Stimulated activated CD8-positive, alpha-beta memory T cell treated with anti-CD3 and anti-CD28 coated beads, Interleukin-15, amount 100 ng/mL, for 4 hours (primary cell): ENCODE data around the gene NAT8L.

Experiments used
- DNase-seq, 2 donors: peaks; one replicate each; pipeline ENCODE4 v3.0.0-alpha.2; 2020; ENCODE audit warnings: low read depth in 2 of 2

NAT8L gene

DNA sequence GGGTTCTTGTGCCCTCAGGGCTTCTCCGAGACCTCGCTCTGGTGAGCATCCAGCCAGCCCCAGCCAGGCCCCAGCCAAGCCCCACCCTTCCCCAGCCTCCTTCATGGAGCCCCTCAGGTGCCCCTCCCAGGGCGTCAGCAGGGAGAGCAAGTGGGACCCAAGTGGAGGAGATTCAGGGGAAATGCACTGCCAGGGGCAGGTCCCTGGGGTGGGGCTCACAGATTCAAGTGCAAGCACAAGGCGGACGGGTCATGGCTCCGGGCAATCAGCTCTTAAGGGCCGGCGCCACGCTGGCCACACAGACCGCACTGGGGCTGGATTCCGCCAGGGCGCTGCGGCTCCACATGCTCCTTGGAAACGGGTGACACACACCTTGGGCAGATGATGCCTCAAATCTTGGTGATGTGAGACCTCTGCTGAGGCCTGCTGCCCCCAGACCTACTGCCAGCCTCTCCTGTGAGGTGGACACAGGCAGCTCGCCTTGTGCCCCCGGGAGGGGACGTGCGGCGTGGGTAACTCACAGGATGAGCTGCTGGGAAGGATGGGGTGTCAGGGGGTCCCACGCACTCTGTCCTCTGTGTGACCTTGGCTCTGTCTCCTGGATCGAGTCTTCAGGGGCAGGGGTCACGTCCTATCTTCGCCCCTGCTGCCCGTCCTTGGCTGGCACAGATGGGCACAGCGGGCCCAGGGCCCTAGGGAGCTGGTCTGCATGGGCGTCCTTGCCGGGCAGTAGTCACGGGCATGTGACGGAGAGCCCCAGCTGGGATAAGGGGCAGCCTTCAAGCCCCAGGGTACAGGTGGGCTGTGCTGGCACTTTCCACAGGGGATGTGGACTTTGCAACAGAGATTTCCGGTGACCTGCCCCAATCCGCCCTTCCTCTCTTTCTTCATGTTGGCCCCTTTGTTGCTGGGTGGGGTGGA is 17.1 kb downstream of the NAT8L start:
- no peak for DNase-seq

DNA sequence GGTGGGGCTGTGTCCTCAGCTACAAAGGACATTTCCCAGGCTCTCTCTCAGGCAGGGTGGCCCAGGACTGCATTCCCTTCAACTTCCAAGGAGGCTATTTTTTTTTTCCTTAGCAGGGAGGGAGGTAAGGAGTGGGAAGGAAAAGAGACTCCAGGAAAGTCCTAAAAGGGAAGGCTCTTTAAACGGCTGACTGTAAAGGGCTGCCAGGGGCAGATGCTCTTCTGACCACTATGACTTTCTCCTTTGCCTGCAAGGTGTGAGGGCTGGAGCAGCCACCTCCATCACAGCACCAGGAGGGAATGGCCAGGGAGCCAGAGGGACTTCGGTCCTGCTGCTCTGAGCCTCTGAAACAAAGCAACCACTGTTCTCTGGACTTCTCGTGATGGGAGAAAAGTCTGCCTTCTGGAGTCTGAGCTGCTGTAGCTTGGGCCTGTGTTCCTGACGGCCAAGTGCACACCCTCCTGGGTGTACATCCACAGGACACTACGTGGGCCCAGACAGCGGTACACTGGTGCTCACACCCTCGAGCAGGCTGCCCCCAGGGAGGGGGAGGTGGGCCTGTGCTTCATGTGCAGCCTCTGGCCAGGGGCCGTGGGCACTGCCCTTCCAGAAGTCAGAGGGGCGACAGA is 17.9 kb downstream of the NAT8L start:
- no peak for DNase-seq

DNA sequence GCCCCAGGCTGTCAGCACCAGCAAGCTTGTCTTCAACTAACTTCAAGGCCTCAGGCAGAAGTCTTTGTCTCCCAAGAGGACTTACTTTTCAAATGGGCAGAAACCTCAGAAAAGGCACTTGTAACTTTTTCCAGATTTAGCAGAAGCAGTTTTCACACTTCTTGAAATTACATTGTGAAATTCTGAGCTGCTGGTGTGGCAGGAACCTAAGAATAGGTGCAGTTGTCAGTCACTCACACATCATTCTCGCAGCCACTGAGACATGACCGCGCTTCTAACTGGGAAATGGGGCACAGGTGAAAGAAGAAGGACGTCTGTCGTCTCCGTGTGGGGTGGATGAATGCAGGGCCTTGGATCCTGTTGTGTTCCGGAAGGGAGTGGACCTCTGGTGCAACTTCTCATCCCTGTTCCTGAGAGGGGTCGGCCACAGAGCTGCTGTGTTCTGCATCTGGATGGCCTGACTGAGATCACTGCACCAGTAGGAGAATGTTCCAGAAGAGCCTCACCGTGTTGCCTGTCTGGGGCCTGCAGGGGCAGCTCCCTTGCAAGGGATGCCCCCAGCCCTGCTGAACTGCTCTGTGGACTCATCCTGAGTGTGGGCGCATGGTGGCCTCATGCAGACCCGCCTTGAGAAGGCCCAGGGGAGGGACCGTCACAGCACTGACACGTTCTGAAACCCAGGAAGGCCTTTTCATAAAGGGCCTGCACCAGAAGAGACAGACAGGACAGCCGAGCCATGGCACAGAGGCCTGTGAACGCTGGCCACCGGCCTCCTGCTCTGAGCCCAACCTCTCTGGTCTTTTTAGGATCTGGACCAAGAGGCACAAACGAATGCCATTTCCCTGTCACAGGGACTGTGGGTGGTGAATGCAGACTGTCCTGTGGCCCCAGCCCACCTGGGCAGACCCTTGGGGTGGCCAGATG is 18.7 kb downstream of the NAT8L start:
- no peak for DNase-seq

DNA sequence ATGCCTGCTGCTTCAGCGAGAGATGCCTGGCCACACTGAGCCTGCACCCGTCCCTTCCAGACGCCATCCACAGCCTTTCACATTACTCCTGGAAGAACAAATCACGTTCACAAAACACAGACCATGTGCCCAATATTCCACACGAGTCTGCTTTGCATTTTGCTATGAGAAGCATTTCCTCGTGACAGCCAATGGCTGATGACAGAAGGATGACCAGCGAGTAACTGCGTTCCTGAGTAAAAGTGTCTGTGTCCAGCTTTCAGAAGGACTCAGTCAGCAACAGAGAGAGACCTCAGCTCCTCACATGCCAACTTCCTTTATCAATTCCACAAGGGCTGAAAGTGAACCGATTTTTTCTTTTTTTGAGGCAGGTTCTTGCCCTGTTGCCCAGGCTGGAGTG is 19.5 kb downstream of the NAT8L start:
- DNase-seq = no peak

DNA sequence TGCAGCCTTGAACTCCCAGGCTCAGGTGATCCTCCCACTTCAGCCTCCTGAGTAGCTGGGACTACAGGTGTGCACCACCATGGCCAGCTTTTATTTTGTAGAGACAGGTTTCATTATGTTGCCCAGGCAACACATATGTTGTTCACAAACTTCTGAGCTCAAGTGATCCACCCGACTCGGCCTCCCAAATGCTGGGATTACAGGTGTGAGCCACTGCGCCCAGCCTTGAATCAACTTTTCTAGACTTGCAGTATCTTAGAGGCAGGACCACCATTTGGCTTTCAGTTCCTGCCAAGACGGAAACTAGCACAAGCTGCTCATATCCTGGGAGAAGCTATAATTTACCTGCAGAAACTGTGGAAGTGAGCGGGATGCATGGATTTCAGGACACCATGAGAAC is 19.9 kb downstream of the NAT8L start:
- DNase-seq = no peak

DNA sequence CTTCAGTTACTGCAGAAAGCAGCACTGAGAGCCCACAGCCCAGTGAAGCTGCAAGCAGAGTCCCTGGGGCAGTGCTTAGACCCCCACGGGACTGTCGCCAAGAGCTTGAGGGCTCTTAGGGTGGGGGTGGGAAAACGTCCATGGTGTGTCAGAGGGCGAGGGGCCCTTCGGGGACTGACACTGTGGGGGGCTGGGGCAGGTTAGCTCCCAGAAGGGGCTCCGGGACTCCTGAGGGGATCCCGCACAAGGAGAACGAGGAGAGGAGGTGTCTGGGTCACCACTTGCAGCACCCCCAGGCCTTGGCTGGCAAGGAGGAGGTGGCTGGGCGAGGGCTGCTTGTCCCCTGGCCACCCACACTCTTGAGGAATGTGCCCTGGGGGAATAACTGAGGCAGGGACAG is 20.8 kb downstream of the NAT8L start:
- no peak for DNase-seq

DNA sequence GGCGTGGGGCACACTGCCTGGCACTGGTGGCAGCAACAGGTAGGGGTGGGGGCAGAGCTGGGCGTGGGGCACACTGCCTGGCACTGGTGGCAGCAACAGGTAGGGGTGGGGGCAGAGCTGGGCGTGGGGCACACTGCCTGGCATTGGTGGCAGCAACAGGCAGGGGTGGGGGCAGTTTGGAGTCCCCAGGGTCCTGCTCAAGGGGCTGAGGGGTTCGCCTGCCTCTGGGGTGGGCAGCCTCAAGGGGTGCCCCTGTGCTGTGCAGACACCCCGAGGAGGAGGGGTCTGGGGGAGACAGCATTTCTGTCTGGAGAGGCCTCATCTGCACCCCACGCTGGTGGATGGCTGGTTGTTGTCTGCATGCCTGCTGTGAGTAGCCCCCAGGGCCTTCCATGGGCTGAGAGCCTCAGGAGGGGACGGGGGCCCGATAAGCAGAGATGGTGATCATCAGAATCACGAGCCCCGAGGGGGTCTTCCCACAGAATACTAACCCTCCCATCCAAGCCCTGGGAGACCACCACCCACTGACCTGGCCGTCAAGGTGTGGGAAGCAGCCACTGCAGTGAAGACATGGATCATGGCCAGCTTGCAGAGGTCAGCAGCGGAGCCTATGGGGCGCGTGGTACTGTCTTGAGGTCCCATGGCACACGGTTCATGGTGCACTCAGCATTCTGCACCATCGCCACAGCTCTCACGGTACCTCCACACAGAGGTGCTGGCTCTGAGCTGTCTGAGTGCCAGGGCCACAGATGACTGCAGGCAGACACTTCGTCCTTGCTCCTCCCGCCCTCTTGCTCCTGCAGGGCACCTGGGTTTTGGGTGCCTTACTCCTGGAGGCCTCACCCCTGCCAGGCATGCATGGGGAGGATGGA is 21.5 kb downstream of the NAT8L start:
- DNase-seq = no peak

DNA sequence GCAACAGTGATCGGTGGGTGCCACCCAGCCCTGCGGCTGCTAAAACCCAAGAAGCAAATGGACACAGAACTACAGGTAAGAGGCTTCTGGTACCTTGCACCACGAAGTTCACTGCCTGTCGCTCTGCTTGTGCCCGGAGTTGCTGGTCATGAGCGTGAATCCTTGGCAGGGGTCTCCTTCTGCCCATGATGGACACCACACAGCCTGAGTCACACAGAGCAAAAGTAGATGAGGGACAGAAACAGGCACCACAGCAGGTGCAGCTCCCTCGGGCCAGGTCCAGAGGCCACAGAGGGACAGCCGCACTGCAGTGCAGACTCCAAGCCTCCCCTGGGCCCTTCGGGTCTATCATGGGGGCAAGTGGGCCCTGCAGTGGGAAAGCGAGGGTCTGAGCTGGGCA is 22.4 kb downstream of the NAT8L start:
- no peak for DNase-seq

DNA sequence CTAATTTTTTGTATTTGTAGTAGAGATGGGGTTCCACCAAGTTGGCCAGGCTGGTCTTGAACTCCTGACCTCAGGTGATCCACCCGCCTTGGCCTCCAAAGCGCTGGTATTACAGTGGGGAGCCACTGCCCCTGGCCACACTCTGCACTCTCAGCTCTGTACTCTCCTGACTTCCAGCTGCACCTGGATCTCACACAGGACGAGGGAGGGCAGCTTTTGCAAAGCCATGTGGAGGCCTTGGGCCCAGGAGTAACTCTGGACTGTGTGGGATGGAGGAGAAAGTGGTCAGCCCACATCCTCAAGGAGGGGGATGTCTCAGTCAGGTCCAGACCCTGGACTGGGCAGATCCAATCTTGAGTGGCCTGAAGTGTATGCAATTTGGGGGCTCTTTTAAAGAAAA is 23.0 kb downstream of the NAT8L start:
- no peak for DNase-seq

DNA sequence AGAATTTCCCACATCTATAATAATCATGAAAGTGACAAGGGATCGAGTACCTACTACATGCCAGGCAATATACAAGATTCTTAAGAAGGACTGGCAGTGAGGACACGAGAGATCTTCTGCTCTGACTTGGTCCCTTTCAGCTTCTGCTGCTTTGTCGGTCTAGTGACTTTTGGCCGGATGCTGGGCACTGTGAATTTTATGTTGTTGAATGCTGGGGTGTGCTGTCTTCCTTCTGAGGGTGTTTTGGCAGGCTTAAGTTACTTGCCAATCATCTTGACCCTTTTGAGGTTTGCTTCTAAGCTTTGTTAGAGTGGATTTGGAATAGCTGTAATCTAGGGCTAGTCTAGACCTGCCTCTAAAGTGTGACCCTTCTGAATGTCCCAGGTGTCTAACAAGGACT is 23.5 kb downstream of the NAT8L start:
- DNase-seq = no peak

DNA sequence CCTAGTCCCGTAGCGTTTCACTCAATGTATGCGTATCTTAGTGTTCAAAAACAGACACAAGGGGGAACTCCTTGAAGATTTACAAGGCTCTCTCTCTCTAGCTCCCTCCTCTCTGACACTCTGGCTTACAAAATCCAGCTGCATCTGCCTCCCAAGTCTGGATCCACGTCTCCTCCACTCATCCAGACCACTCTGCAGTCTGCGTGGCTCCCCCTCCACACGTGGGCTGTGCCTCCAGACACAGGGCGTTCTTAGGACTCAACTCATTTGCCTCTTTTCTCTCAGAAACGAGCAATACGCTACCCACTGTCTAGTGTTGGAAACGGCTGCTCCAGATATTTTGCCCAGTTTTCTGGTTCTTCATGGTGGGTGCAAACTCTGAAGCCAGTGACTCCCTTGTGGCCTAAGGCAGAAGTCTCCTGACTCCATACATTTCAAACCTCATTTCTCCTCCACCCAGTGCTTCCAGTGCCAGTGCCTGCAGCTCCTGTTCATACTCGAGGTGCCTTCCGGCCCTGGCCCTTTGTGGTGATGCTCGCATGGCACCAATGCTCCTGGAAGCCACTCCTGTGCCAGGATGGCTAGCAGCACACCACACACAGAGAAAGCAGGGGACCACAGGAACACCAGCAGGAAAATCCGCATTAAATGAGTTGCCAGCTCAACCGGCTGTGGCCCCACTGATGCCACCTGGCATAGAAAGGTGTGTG is 24.1 kb downstream of the NAT8L start:
- no peak for DNase-seq

DNA sequence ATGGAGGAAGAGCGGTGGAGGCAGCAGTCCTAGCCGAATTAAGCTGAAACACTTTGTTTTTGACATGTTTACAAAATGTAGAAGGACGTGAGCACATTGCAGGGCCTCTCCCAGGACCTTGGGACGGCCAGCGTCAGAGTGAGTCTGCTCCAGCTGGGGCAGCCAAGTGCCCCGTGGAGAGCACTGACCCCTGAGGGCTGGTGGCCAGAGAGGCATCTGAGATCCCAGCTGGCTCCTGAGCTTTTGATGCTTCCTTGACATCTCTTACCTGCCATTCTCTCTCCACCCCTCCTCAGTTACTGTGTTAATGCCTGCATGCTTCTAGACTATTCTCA is 24.7 kb downstream of the NAT8L start:
- DNase-seq = no peak

DNA sequence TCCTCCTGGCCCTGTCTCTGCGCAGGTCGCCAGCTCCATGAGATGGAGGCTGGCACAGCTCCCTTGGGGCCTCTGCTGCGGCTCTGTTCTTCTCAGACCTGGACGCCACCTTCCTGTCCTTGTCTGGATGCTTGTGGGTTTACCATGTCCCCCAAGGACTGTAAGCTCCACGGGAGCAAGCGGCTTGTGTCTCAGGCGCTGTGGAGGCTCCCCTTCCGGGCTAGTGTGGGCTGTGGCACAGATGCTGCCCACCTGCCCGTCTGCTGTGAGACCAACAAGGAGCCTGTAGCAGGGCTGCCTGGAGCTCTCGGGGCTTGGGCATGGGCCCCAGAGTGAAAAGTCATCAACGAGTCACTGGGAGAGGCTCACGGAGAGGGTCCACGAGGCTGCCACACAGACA is 25.2 kb downstream of the NAT8L start:
- no peak for DNase-seq

DNA sequence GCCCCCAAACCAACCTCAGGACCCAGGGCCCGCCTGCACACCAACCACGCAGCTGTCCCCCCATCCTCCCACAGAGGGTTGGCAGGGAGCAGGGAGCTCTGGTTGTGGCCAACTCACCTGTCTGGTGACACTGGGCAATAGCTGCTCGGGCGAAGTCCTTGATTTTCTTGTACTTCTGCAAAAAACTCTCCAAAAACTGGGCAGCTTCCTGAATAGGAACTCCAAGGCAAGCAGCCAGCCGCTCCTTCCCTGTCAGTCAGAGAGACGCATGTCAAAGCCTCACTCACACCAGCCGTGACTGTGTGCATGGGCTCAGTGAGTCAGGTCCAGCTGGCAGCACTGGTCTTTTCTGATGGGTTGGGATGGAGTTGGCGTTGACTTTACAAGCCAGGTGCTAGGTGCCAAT is 26.4 kb downstream of the NAT8L start:
- DNase-seq = no peak

DNA sequence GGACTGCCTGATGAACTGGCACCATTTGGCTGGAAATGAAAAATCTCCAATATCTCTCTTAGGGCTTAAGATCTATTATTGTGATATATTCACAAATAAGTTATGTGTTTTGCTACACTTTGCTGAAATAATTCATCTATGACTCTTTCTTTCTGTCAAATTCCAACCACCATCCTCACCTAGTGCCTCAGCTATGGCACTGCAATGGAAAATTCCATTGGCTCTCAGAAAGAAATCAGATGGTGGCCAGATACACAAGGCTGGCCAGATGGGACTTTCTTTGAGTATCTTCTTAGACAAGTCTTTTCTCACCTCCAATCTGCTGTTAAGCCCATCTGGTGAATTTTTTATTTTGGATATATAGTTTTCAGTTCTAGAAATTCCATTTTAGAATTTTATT is 28.0 kb downstream of the NAT8L start:
- no peak for DNase-seq

DNA sequence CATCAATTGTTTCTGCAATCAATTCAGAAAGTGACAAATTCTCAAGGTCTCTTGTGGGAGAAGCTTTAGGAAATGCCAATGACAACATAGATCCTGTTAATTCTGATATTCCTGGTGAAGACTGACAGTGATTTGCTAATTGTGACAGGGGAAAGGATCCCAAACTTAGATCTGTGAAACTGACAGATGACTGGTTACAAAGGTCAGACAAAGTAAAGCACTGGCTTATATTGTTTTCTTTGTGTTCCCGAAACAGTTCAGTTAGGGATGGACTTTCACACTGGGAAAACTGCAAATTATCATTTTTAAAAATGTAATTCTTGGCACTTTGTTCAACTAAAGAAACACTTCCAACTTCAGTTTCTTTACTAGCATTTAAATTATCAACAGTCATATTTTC is 30.1 kb downstream of the NAT8L start:
- no peak for DNase-seq

DNA sequence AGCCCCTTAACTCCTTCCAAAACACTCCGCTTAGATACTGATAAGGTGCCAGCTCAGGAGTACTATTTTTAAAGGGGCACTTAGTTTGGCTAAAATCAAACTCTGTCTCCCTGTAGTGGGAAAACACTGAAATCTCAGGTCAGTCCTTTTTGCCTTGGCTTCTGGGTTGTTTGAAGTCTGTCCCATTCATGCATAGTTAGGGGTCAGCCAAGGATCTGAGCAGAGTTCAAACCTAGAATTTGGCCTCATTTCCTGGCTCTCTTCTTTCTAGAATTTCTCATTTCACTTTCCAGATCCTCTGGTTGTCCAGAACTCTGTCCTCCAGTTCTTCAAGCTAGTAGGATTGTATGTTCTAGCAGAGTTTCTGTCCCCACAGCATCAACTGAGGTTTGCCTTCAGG is 31.5 kb downstream of the NAT8L start:
- no peak for DNase-seq

DNA sequence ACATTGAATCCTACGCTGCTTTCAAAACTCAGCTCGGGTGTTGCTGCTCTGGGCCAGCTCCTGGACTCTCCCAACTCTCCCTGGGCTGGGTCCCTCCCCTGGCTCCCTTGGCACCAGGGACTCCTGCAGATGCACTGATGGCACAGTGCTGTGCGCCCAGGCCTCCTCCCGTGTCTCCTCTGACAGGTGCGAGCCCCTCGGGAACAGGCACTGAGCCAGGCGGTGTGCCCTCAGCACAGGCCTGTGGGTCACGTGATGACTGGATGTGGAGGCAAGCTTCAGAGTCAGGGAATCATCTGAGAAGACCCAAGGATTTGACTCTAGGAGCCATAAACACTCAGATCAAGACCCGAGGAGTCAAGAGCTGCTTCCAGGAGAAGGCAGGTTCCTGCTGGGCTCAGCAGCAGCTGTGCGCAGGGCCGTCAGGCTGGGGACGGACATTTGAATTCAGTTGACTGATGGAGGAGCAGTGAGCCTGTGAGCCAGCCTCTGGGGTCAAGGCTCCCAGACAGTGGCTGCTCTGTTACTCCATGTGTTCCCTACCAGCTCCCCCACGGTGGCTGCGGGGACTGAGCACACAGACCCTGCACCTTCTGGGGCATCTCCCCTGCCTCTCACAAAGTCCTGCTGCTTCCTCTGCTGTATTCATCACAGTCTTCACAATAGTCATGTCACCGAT is 33.0 kb downstream of the NAT8L start:
- no peak for DNase-seq

DNA sequence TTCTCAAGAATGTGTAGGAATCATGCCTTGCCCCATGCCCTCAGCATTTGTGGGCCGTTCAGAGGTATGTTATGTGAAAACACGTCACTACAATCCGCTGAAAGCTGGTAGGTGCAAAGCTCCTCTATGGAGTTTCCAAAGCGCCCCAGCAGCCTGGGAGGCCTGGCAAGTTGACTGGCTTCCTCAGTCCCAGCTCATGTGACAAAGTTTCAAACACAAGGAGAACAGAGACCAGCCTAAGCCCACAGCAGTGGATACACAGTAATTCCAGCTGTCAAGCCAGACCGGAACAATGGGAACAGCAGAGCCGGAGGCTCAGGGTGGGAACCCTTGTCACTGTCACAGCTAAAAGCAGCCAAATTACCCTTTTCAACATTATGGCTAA is 33.5 kb downstream of the NAT8L start:
- no peak for DNase-seq

DNA sequence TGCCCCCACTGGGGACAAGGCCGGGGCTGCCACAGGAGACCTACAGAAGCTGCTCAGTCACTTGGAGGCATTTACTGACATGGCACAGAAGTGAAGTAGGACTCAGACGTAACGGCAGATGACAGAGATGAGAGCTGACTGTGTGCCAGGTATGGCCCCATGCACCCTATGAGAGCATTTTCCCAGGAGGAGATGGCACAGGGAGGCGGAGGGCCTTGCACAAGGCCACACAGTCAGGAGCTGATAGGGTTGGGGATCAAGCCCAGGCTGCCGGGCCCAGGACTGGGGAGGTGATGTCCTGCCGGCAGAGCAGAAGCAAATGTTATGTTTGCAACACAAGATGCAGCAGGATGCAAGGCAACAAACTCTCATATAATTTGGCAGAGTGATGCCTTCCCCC is 34.1 kb downstream of the NAT8L start:
- no peak for DNase-seq
